GM21723 (cell line): ENCODE results near the gene CAV2.

Experiments
- ATAC-seq: cut with Tn5 transposase; IDR thresholded peaks from one replicate; pipeline ENCODE4 v1.9.1; 2021; ENCODE audit warnings: mild to moderate bottlenecking, moderate library complexity; ENCODE audit not compliant: unreplicated experiment

Gene CAV2

DNA sequence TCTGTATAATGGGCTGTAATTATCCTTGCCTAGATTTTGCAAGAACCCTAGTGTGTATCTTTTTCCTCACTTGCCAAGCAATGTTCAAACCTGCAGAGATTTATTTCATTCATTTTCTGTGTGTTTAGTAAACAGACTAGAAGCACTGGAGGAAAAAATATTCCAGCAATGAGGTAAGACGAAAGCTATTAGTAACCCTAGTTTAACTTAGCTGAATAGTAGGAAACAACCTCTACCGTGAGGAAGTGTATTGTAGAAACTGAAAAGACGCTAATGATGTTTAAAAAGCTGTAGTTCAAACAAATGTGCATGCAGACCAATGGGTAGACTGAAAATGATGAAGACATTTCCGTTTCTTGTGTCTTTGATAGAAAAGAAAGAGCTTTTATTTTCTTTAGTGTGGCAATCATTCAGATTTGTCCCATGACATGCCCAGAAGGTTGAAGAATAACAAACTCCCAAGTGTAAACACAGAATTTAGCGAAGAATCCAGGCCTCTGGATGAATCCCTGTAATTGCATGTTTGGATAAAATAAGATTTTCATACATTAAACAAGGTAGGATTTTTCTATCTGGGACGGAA, 46.0 kb downstream of the CAV2 start:
- no peak for ATAC-seq

DNA sequence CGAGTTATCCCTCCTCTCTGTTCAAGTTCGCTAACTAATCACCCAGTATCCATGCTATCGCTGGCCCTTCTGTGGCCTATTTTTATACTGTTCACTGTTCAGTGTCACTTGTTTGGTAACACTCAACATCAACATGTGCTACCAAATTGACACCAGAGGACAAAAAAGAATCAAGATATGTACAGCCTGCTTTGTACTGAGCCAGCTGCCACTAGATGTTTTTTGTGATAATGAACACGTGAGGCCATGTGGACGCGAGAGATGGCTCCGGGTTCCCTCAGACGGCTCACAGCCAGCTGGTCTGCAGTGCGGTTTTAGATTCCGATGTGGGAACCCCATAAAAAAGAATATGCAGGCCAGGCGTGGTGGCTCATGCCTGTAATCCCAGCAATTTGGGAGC, 46.5 kb downstream of the CAV2 start:
- ATAC-seq: no peak

DNA sequence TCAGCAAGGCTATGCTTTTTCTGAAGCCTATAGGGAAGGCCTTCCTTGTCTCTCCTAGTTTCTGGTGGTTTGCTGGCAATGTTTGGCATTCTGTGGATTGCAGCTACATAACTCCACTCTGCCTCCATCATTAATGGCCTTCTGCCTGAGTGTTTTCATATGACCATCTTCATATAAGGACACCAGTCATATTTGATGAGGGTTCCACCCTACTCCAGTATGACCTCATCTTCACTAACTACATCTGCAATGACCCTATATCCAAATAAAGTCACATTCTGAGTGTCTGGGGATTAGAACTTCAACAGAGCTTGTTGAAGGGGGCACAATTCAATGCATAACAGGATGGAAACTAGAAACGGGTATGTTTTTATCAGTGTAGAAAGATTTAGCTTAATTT, 47.4 kb downstream of the CAV2 start:
- ATAC-seq: no peak

DNA sequence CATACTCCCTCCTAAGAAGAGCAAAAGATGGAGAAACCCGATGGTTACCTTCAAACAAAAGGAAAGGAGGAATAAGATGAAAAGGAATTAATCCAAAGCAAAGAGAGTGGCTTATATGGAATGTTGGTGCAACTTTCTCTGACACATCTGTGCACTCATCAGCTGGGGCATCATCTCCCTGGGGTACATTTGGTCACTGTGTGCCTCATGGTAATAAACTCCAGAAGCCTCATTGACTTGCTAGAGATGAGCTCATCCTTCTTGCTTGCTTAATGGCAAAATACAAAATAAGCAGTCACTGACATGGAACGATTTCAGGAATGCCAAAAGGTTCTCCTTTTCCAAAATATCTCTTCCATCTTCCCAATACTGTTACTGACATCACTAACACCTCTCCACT, 47.8 kb downstream of the CAV2 start:
- ATAC-seq: no peak

DNA sequence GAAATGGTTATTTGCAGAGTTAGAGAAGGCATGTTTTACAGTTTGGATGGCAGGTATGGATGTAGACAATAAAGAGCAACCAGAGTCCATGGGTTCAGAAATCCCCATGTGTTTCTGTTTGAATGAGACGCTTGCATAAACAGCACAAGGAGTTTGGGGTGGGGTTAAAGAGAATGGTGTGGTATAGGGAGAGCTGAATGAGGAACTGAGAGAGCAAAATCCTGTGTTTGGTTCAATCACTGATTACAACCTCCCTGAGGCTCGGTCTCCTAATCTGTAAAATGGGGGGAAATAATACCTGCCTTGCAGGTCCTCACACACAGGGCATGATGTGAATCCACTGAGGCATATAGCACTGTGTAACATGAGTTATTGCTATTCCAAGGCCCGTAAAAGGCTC, 49.0 kb downstream of the CAV2 start:
- peak; percentile 94 for ATAC-seq

DNA sequence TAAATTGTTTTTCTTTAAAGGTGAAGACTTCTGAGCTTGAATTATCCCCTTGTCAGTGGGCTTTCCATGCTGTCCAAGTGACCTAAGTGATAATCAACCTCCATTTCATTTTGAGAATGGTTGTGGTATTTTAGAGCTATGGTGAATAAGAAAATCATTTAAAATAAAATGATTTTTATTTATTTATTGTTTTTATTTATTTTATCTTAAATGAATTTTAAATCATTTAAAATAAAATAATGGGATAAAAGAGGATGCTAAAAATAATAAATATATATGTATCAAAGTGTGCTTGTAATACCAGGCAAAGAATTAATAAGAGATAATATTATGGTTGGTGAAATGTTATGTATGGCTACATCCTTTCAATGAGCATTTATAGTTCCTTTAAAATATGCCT, 49.8 kb downstream of the CAV2 start:
- ATAC-seq: no peak

DNA sequence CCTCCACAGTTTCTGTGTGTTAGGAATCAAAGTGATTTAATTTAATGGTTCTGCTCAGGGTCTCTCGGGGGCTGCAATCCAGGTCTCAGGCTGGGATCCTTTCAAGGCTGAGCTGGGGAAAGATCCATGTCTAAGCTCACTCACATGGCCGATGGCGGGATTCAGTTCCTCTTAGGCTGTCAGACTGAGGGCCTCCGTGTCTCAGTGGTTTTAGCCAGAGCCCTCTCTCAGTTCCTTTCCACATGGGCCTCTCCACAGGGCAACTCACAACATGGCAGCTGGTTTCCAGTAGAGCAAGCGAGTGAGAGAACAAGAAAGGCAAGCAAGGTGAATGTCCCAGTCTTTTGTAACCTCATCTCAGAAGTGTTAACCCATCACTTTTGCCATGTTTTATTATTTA, 52.2 kb downstream of the CAV2 start:
- no peak for ATAC-seq

DNA sequence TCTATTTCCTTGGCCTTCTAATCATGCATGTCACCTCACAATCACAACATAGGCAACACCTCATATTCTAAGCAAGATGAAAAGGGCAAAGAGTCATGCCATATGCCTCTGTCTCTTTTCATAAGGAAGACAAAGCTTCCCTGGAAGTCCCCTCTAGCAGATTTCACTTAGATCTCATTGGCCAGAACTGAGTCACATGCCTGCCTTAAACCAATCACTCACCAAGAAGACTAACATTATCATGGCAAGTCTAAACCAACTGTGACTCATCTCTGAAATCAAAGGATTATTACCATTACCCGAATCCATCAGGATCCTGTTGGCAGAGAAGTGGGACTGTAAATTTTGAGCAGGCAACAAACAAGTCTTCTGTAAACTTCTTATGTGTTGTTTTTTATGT, 53.1 kb downstream of the CAV2 start:
- no peak for ATAC-seq

DNA sequence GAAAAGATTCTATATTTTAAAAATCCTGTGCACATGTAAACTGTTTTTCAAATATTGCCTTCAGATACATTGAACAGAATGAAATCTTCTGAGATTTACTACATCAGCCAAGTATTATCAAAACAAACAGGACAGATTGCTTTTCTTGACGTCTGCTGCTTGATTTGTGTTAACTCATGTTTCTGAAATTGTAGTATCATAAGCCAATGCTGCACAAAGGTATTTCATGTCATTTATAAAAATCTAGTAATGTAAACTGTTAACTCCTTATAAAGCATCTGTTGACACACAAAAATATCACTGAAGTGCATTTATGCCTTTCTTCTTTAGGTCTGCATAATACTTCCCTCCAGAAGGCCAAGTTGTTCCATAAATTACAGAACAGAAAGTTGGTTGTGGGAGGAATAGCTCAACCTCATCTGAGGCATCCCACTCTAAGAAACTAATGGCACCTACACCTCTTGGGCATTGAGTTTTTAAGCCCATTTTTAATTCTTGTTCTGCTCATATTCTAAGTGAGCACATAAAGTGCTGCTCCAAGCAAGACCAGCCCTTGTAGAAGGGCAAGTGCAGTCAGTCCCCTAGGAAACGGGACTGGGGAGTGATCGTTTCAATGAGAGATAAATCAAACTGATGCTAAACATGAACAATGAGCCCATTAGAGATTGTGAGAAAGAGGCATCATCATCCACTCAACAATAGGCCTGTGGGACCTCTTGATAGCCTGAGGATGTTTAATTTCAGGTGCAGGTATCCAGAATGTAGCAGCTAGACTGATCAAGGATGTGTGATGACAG, 53.8 kb downstream of the CAV2 start:
- no peak for ATAC-seq

DNA sequence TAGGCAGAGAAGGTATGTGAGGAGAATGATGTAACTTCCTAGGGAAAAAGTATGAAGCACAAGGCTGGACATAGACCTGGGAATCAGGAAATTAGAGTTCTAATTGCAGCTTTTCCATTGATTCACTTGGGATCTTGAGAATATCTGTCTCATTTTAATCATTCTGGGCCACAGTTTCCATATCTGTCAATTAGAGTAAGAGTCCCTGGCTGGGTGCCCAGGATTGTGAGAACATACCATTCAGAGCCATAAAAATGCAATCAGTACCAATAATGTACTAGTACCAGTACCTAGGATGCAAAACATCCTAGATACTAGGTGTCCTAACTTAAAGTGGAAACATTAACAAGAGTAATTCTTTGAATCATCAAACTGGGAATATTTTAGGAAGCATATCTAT, 54.9 kb downstream of the CAV2 start:
- no peak for ATAC-seq

DNA sequence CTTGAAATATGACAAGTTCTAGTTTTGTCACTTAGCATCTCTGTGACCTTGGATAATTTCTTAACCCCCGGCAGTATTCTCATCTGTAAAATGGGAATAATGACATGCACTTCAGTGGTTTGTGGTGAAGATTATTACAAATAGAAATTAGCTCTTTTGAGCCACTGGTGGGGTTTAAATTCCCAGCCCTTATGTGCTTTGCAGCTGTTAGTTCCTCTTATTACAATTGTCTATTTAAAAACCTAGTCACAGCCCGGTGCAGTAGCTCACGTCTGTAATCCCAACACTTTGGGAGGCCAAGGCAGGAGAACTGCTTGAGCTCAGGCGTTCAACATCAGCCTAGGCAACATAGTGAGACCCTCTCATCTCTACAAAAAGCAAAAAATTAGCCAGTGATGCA, 55.4 kb downstream of the CAV2 start:
- ATAC-seq: no peak

DNA sequence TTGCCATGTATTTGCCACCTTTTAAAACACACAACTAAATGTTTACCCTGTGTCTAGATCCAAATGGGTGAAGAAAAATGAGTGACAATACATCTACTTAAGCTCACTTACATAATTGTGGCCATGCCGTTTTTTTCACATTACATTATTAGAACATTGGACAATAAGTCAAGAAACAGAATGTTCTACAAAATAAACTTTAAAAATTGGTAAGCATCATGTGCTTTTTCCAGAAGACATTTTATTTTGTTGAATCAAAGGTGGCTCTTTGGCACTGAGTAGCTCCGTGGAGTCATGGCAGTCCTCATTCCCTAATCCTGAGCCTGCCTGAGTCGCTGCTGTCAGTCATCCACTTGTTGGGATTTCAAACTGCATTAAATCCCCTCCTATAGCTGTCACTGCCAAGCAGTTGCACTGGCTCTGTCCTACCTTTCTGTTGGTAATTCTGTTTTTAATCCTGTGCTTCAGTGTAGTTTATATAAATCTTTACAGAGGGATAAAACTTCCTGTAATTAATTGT, 57.6 kb downstream of the CAV2 start:
- ATAC-seq: no peak

DNA sequence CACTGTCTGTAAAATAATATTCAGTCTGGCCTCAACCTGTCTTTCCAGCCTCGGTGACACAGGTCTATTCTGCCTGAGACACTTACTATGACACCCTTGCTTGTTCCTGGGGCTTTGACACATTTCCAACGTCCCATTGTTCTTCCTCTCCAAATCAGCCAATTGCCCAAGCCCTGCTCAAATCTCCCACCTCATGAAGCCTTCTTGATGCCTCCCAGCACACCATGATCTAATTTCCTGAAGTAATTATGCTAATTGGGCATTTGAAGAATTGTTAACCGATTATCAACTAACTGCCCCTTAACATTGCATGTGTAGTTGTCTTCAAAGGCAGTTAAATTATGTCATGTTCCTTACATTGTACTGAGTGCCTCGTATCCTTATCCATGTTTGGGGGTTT, 58.4 kb downstream of the CAV2 start:
- ATAC-seq: no peak
